ENCODE results near the gene CLASP1. TPM values are rescaled to one million over a fixed set of nuclear protein-coding genes. Genes with fewer than 3 reads are reported as not detected.
A peak's percentile ranks its signal among the peaks of the same experiment; 100 is the strongest.

The CLASP1 gene
- total RNA-seq, 1 experiment from 2014 or later, result 28.2 TPM

GRCh38 chr2:121368155-121368554 lies 281.1 kb downstream of the CLASP1 start:
- H3K4me1 ChIP-seq (replicated peaks), result no peaks in the 10 kb centered on the region
- no peak overlapping the region for H3K4me3 ChIP-seq
- no peak overlapping the region for H3K27ac ChIP-seq
- no peaks in the 10 kb centered on the region for H3K9me3 ChIP-seq (replicated peaks)
- no peak for DNase-seq (ENCODE audit: low read depth in 1 of 2, low spot score in 2 of 2)
- H3K36me3 ChIP-seq, result peaks cover 35% of the 10 kb centered on the region
- no peaks in the 10 kb centered on the region for H3K27me3 ChIP-seq (replicated peaks)

- Histone ChIP-seq H3K4me3 (no peak overlapping the region), H3K27me3 (replicated peaks) (no peaks in the 10 kb centered on the region), H3K27ac (no peak overlapping the region), H3K9me3 (replicated peaks) (no peaks in the 10 kb centered on the region), H3K4me1 (replicated peaks) (no peaks in the 10 kb centered on the region), H3K36me3 (peaks cover 43% of the 10 kb centered on the region)
- DNase-seq (ENCODE audit: low read depth in 1 of 2, low spot score in 2 of 2), result no peak
Observed at GRCh38 chr2:121367246-121367900, 281.9 kb downstream of the CLASP1 start.

DNA sequence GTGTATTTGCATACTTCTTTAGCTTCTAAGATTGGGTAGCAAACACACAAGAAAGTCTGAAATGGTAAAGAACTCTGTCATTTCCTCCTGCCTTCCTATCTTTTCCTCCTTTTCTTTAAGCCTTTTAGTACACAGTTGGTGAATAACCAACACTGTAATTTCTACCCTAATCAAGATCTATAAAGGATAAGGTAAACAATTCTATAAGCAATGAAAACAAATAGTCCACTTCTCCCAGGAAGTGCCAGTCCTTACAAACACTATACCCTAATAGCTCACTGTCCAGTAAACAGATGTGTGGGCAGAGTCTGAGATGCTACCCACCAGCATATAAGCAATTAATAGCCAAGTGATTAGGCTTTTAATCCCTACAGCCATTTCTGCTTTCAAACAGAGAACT lies 283.2 kb downstream of the CLASP1 start:
- no peak for DNase-seq (ENCODE audit: low read depth in 1 of 2, low spot score in 2 of 2)
- H3K36me3 ChIP-seq, result peaks cover 52% of the 10 kb centered on the region
- no peaks in the 10 kb centered on the region for H3K9me3 ChIP-seq (replicated peaks)
- no peaks in the 10 kb centered on the region for H3K4me1 ChIP-seq (replicated peaks)
- no peaks in the 10 kb centered on the region for H3K27me3 ChIP-seq (replicated peaks)
- H3K4me3 ChIP-seq, result no peak overlapping the region
- no peak overlapping the region for H3K27ac ChIP-seq

DNA sequence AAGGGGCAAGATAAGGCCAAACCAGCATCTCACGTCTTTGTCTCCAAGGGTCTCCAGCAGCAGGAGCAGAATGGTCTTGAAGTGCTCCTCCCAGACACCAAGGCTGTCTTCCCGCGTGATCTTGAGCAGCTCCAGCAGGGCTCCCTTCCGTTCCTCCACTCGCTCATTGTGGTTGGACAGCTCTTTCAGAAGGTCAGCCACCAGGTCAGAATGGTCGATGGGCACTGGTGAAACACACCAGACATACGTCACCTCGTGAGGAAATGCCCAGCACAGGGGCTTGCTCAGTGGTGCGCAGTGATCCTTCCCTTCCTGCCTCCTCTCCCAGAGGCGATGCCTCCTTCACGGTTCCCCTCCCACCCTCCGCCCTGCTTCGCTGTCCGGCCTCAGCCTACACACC lies 284.2 kb downstream of the CLASP1 start:
- Histone ChIP-seq H3K36me3 (peaks cover 47% of the 10 kb centered on the region), H3K27ac (no peak overlapping the region)

GRCh38 chr2:121363632-121364420 lies 285.4 kb downstream of the CLASP1 start:
- H3K27ac ChIP-seq, result no peak overlapping the region
- no peak overlapping the region for H3K4me3 ChIP-seq
- 0 out of 2 replicates have a peak, but pooled peaks cover 4% of the 10 kb centered on the region for H3K4me1 ChIP-seq (replicated peaks)
- no peaks in the 10 kb centered on the region for H3K9me3 ChIP-seq (replicated peaks)
- no peak for DNase-seq (ENCODE audit: low read depth in 1 of 2, low spot score in 2 of 2)
- H3K27me3 ChIP-seq (replicated peaks), result no peaks in the 10 kb centered on the region
- H3K36me3 ChIP-seq, result peaks cover 52% of the 10 kb centered on the region

More for the DNA sequence above, 284.2 kb downstream of the CLASP1 start:
- Histone ChIP-seq H3K27me3 (replicated peaks) (no peaks in the 10 kb centered on the region), H3K4me1 (replicated peaks) (0 out of 2 replicates have a peak, but pooled peaks cover 3% of the 10 kb centered on the region), H3K9me3 (replicated peaks) (no peaks in the 10 kb centered on the region), H3K4me3 (no peak overlapping the region)
- no peak for DNase-seq (ENCODE audit: low read depth in 1 of 2, low spot score in 2 of 2)

GRCh38 chr2:121362774-121363173 lies 286.5 kb downstream of the CLASP1 start:
- Histone ChIP-seq H3K4me3 (no peak overlapping the region), H3K27me3 (replicated peaks) (no peaks in the 10 kb centered on the region), H3K36me3 (peaks cover 51% of the 10 kb centered on the region), H3K27ac (no peak overlapping the region), H3K9me3 (replicated peaks) (no peaks in the 10 kb centered on the region), H3K4me1 (replicated peaks) (0 out of 2 replicates have a peak, but pooled peaks cover 4% of the 10 kb centered on the region)
- DNase-seq (ENCODE audit: low read depth in 1 of 2, low spot score in 2 of 2), result no peak

- Histone ChIP-seq H3K36me3 (peaks cover 46% of the 10 kb centered on the region), H3K27ac (no peak overlapping the region), H3K27me3 (replicated peaks) (no peaks in the 10 kb centered on the region), H3K9me3 (replicated peaks) (no peaks in the 10 kb centered on the region), H3K4me3 (no peak overlapping the region), H3K4me1 (replicated peaks) (0 out of 2 replicates have a peak, but pooled peaks cover 4% of the 10 kb centered on the region)
- no peak for DNase-seq (ENCODE audit: low read depth in 1 of 2, low spot score in 2 of 2)
Observed at GRCh38 chr2:121362226-121362625, 287.0 kb downstream of the CLASP1 start.

DNA sequence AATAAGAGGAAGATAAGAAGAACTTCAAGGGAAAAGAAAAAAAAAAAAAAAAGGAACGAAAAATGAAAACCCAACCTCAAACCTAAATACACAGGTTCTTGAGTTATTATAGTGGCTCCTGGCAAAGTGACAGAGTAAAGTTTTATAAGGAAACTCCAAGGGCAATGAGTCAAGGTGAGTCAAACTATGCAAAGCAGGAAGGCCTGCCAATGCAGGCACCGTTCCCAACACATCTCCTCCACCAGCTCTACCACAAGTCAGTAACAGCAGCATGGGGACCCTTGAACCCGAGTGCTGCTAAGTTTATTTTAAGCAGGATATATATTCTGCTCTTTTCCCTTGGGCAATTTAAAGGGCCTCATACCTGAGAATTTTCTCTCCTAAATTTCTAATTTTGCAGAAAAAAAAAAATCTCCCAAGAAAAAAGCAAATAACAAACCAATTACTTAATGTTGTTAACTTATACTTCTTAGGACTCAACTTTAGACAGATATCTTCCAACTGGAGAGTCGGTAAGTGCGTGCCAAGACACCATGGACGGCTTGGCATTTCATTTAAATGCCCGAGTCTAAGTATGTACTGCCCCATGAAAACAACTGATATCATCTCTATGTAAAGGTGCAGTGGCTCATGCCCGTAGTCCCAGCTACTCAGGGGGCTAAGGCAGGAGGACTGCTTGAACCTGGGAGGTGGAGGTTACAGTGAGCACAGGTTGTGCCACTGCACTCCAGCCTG lies 288.5 kb downstream of the CLASP1 start:
- H3K4me1 ChIP-seq (replicated peaks), result 0 out of 2 replicates have a peak, but pooled peaks cover 4% of the 10 kb centered on the region
- H3K36me3 ChIP-seq, result peaks cover 41% of the 10 kb centered on the region
- DNase-seq (ENCODE audit: low read depth in 1 of 2, low spot score in 2 of 2), result peak in 1 of 2 experiments; percentile 16
- H3K27me3 ChIP-seq (replicated peaks), result no peaks in the 10 kb centered on the region
- no peaks in the 10 kb centered on the region for H3K9me3 ChIP-seq (replicated peaks)
- no peak overlapping the region for H3K4me3 ChIP-seq
- no peak overlapping the region for H3K27ac ChIP-seq

GRCh38 chr2:121359716-121360565 lies 289.3 kb downstream of the CLASP1 start:
- Histone ChIP-seq H3K4me1 (replicated peaks) (0 out of 2 replicates have a peak, but pooled peaks cover 4% of the 10 kb centered on the region), H3K27me3 (replicated peaks) (no peaks in the 10 kb centered on the region), H3K4me3 (no peak overlapping the region), H3K27ac (no peak overlapping the region), H3K36me3 (peaks cover 42% of the 10 kb centered on the region), H3K9me3 (replicated peaks) (no peaks in the 10 kb centered on the region)
- no peak for DNase-seq (ENCODE audit: low read depth in 1 of 2, low spot score in 2 of 2)

GRCh38 chr2:121359170-121359569 lies 290.1 kb downstream of the CLASP1 start:
- H3K27ac ChIP-seq, result no peak overlapping the region
- no peak for DNase-seq (ENCODE audit: low read depth in 1 of 2, low spot score in 2 of 2)

DNA sequence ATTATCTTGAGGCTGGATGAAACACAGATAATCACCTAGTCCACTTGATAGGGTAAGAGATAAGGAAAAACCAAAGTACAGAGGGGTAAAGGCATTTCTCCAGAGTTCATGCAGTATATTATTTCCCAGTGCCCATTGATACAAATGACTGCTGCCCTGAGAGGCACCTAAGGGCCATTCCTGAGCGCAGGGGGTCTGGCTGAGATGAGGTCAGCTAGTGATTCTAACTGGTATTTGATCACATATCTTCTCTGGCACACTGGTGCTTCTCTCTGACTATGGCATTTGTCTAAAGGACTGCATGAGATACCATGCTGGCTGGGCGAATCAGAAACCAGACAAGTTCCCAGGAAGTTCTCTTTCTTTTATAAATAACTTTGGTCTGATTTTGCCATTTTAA lies 291.0 kb downstream of the CLASP1 start:
- no peaks in the 10 kb centered on the region for H3K9me3 ChIP-seq (replicated peaks)
- no peak overlapping the region for H3K4me3 ChIP-seq
- no peak for DNase-seq (ENCODE audit: low read depth in 1 of 2, low spot score in 2 of 2)
- H3K4me1 ChIP-seq (replicated peaks), result 0 out of 2 replicates have a peak, but pooled peaks cover 4% of the 10 kb centered on the region
- H3K27me3 ChIP-seq (replicated peaks), result no peaks in the 10 kb centered on the region
- H3K27ac ChIP-seq, result no peak overlapping the region
- H3K36me3 ChIP-seq, result peaks cover 51% of the 10 kb centered on the region

More at GRCh38 chr2:121359170-121359569, 290.1 kb downstream of the CLASP1 start:
- Histone ChIP-seq H3K9me3 (replicated peaks) (no peaks in the 10 kb centered on the region), H3K4me1 (replicated peaks) (0 out of 2 replicates have a peak, but pooled peaks cover 4% of the 10 kb centered on the region), H3K27me3 (replicated peaks) (no peaks in the 10 kb centered on the region), H3K36me3 (peaks cover 47% of the 10 kb centered on the region), H3K4me3 (no peak overlapping the region)

GRCh38 chr2:121356058-121356640 lies 293.1 kb downstream of the CLASP1 start:
- Histone ChIP-seq H3K9me3 (replicated peaks) (no peaks in the 10 kb centered on the region), H3K27me3 (replicated peaks) (no peaks in the 10 kb centered on the region), H3K4me1 (replicated peaks) (0 out of 2 replicates have a peak, but pooled peaks cover 4% of the 10 kb centered on the region), H3K27ac (no peak overlapping the region), H3K36me3 (peaks cover 52% of the 10 kb centered on the region), H3K4me3 (no peak overlapping the region)
- DNase-seq (ENCODE audit: low read depth in 1 of 2, low spot score in 2 of 2), result peak in 1 of 2 experiments; percentile 55

Measured in SJSA1 (cell line).